Stimulated activated CD4-positive, alpha-beta T cell treated with anti-CD3 and anti-CD28 coated beads, Interleukin-2, amount 100 ng/mL, for 48 hours (primary cell): Measurements from ENCODE around the gene CKAP2.
"Not testable (repeated sequence)": the region's sequence is repeated elsewhere in the genome, so short reads cannot be mapped to it uniquely, and the experiment has no call there.

ENCODE experiments used
- DNase-seq, 2 donors: peaks; one replicate each; pipeline ENCODE4 v3.0.0-alpha.2; 2020

The CKAP2 gene

DNA sequence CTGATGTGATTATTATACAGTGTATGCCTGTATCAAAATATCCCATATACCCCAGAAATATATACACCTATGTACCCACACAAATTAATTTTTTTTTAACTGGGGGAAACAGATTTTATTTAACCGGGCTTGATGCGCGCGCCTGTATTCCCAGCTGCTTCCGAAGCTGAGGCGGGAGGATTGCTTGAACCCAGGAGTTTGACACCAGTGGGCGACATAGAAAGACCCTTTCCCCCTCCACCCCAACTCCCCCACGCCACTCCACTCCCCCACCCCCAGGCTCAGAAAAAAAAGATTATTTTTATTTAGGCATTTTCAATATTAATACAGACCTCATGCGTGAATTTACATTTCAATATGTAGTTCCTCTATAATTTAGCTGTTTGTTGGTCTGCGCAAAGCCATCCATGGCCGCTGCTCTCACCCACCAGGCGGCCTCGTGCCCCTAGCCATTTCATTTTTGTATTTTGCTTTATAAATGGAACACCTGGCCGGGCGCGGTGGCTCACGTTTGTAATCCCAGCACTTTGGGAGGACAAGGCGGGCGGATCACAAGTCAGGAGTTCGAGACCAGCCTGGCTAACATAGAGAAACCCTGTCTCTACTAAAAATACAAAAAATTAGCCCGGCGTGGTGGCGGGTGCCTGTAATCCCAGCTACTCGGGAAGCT, 4.0 kb upstream of the CKAP2 start:
- no peak for DNase-seq

DNA sequence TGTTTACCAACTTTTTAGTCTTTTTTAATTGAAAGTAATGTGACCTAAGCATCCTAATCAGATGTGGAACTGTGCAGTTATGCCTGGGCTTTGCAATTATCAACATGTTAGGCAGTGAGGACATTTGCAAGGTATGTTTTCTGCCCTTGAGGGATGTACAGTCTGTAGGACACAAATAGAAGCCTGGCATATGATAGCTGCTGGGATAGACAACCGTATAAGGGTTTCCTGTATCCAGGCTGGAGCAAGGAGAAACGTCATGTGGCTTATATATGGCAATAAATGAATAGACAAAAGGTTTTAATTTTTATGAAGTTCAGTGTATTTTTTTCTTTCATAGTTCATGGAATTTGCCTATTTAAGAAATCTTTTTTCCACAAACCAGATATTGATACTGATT, 2.8 kb upstream of the CKAP2 start:
- no peak for DNase-seq

DNA sequence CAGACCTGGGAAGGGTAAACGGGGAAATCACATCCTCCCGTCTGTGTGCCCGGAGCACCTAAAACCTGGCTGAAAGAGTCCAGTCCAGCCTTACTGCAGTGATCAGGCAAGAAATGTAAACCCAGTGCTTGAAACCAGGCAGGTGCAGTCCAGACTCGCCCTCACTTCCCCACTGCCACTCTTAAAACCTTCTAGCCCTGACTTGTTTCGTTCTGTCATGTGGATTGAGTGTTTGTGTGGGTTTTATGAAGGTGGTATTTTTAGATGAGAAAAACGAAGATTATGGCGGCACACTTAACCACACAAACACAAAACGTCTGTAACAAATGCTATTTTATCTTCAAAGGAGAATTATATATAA, 839 bp upstream of the CKAP2 start:
- DNase-seq, result no peak

DNA sequence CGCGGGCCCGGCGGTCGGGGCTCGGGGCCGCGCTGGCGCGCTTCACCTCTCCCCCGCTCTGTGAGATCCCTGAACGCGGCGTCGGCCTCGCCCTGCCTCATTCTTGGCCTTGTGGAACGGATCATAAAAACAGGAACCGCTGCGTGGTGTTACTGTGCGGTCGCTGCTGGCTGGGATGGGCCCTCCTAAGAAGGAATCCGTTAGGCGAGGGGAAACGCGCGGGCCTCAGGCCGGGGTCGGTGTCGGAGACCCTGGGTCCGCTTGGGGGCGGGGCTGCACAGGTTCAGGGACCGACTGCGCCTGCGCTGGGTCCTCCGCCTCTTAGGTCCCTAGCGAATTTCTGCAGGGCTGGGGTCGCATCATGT, 381 bp downstream of the CKAP2 start:
- peak; percentile 72 to 76 for DNase-seq

DNA sequence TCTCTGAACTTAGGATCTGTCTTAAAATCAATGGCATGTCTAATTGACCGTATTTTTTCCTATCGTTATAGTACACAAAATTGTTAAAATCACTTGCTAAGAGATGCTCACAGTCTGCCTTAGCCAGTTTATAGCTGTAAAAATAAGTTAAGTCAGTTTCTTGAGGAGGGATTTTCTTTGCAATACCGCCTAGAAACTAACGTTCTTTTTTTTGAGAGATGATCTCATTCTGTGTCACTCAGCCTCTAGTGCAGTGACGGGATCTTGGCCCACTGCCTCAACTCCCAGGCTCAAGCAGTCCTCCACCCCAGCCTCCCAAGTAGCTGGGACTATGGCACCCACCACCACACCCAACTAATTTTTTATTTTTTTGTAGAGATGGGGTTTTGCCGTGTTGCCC, 4.4 kb downstream of the CKAP2 start:
- no peak for DNase-seq

DNA sequence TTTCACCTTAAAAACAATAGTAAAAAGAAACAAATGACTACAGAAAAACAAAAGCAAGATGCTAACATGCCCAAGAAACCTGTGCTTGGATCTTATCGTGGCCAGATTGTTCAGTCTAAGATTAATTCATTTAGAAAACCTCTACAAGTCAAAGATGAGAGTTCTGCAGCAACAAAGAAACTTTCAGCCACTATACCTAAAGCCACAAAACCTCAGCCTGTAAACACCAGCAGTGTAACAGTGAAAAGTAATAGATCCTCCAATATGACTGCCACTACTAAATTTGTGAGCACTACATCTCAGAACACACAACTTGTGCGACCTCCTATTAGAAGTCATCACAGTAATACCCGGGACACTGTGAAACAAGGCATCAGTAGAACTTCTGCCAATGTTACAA, 6.0 kb downstream of the CKAP2 start:
- no peak for DNase-seq

- no peak for DNase-seq
These were observed 8.2 kb downstream of the CKAP2 start for GRCh38 chr13:52463526-52463925.

DNA sequence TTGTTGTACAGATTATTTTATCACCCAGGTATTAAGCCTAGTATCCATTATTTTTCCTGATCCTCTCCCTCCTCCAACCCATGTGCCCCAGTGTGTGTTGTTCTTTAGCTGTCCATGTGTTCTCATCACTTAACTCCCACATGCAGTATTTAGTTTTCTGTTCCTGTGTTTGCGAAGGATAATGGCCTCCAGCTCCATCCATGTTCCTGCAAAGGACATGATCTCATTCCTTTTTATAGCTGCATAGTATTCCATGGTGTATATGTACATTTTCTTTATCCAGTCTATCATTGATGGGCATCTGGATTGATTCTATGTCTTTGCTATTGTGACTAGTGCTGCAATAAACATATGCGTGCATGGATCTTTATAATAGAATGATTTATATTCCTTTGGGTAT, 13.2 kb downstream of the CKAP2 start:
- DNase-seq, result not testable (repeated sequence)

DNA sequence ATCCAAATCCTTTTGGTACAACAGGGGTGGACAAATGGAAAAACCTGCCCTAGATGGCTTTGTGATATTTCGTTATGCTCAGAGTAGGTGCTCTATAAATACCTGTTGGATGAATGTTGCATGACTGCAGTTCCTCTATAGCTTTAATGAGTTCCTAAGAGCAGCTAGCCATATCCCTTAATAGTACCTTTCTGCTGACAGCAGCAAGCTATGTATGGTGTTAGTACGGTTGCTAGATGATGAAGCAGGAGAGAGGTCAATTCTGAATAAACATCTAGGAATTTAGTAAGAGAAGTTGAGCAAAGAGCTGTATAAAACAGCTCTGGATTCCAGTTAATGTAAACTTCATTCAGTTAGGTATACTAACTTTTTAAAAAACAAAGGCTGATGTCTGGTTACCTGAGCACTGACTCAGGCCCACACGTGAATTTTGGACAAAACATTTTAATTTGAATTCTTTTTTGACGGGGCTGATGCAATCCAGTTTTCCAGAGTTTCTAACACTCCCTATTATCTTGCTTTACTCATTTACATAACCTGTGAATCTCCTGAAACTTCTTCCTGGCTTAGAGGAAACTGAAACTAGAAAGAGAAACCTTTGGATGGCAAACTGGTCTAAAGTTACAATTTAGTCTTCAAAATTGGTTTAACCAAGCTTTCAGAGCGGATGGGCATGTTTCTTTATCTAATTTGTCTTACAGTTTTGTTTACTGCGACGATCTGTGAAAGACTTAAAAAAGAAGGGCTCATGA, 25.6 kb downstream of the CKAP2 start:
- not testable (repeated sequence) for DNase-seq

- not testable (repeated sequence) for DNase-seq
These were observed 31.8 kb downstream of the CKAP2 start for GRCh38 chr13:52487078-52487477.

DNA sequence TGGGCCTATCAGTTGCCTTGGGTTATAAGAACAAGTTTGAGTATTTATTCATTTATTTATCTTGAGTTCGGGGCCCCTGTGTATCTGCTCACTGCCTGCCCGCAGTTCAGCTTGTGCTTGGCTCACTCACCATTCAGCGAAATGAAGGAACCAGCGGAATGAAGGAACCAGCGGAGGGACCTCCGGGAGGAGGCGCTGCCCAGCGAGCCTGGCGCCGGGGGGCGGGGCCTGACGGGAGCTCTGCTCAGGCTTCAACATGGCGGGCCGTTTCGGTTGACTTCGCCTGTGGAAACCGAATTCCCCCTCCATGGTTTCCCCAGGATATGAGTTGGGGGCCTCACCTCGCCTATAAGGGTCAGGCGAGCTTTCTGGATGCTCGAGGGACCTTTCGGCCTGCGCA, 33.5 kb downstream of the CKAP2 start:
- DNase-seq, result not testable (repeated sequence)

GRCh38 chr13:52491015-52491414, 35.7 kb downstream of the CKAP2 start:
- DNase-seq, result not testable (repeated sequence)

DNA sequence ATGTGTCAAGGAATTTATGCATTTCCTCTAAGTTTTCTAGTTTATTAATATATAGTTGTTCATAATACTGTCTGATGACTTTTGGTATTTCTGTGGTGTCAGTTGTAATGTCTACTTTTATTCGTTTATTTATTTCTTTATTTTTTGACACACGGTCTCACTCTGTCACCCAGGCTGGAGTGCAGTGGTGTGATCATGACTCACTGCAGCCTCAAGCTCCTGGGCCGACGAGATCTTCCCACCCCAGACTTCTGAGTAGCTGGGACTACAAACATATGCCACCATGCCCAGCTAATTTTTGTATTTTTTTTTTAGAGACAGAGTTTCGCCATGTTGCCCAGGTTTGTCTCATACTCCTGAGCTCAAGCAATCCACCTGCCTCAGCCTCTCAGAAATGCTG, 39.0 kb downstream of the CKAP2 start:
- DNase-seq, result not testable (repeated sequence)

- DNase-seq, result not testable (repeated sequence)
These were observed 42.7 kb downstream of the CKAP2 start for GRCh38 chr13:52497979-52498378.

- DNase-seq, result not testable (repeated sequence)
These were observed 47.0 kb downstream of the CKAP2 start for GRCh38 chr13:52502277-52502676.

DNA sequence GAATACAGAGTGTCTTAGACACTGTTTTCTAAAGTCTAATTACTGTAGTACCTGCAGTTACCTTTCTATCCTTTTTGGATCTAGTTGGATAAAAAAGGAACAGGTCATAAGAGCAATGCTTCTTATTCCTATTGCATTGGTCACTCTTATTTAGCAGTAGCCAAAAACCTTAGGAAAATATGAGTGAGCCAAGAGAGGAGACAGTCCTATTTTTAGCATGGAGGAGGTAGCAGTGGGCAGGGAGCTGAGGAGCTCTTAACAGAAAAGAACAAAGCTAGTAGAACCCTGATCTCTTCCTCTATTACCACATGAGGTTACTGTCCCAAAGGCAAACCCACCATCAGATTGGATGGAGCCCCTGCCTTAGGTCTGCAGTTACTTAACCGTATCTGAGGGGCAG, 50.6 kb downstream of the CKAP2 start:
- DNase-seq, result not testable (repeated sequence)

DNA sequence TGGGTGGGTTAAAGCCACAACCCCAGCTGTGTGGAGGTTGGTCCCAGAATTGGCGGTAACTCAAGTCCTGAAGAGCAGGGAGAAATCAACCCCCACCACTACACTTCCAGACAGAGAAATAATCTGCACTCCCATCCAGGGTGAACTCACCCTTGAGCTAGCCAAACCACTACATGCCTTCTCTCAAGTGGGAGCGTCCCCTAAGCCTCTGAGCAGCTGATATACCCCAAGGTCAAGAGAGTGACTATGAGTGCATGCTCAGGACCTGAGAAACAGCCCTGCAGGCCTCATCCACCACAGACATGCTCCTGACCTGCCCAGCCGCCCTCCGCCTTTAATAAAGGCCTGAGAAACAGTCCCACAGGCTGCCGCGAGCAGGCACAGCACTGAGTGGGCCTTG, 54.3 kb downstream of the CKAP2 start:
- DNase-seq, result not testable (repeated sequence)

- not testable (repeated sequence) for DNase-seq
These were observed 55.0 kb downstream of the CKAP2 start for GRCh38 chr13:52510221-52510797.

- not testable (repeated sequence) for DNase-seq
These were observed 56.3 kb downstream of the CKAP2 start for GRCh38 chr13:52511598-52511997.

GRCh38 chr13:52513957-52514596, 58.8 kb downstream of the CKAP2 start:
- DNase-seq, result peak in 1 of 2 donors; percentile 4

DNA sequence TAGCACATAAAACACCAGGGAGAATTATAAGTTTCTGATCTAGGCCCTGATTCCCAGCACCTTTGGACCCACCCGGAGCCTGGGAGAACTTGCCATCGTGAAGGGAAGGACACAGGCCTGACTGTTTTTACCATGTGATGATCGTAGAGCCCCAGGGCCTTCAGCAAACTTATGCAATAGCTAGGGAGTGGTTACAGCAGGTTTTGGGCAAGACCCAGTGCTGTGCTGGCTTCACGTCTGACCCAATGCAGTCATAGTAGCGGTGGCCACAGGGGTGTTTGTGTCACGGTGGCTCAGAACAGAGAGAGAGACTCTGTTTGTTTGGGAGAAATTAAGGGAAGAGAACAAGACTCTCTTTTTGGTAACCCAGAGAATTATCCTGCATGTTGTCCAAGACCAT, 68.0 kb downstream of the CKAP2 start:
- not testable (repeated sequence) for DNase-seq
